ENCODE measurements around the gene RAD23A. TPM values are rescaled to one million over a fixed set of nuclear protein-coding genes. Genes with fewer than 3 reads are reported as not detected.

Gene RAD23A
- total and polyA plus RNA-seq, 9 donors: 61.2 to 94.0 (median 86.7) TPM

DNA sequence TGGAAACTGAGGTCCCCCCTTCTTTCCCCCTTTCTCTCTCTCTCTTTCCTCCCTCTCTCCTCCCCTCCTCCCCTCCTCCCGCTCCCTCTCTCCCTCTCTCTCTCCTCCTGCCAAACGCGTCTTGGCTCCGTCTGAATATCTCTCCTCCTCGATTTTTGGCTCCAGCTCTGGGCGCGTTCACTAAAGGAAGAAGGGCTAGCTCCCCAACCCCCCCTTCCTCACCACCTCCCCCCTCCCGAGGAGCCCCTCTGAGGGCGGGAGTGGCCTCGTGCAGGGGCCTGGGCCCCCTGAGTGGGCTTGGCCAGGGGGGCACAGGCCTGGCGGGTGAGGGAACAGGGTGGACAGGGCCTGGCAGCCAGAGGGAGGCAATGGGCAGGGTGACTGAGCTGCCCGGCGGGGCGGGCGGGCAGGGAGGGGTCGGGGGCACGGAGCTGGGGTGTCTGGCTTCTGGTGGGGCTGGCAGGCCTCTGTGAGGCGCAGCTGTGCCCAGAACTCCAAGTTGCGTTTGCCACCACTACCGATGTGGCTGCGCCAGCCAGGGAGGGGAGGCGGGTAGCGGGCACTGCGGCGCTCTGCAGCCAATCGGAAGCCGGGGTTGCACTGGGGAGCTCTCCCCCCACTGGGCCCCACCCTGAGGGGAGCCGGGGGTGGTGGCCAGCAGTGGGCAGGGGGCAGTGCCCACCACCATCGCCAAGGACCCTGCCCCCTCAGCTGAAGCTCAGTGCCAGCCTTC lies 56.7 kb downstream of the RAD23A start:
- H3K27me3 ChIP-seq: no peaks in the 10 kb centered on the region
- H3K27ac ChIP-seq: peak overlapping the region; percentile 72 to 83
- peaks cover 33% of the 10 kb centered on the region for H3K4me1 ChIP-seq (ENCODE audit: insufficient read depth)
- peak; percentile 86 to 92 (median 89) for DNase-seq
- intact Hi-C loops (cut with DNase I): loop anchor here in 1 of 4 donors (10.0 kb wide), 1 partner anchor 52 kb away; no protein-coding TSS in a partner anchor
- H3K36me3 ChIP-seq: no peaks in the 10 kb centered on the region
- no peaks in the 10 kb centered on the region for H3K9me3 ChIP-seq
- H3K4me3 ChIP-seq: peak overlapping the region; percentile 40
- WGBS, 3 donors: 13 to 28% (median 21%) methylated on average over 23 to 29 of the region's 29 CpGs
- TF ChIP-seq POLR2A (IDR thresholded peaks at IDR 0.05) (no peak), EP300 (IDR thresholded peaks at IDR 0.05) (no peak)
- TF ChIP-seq, protein P1, sequence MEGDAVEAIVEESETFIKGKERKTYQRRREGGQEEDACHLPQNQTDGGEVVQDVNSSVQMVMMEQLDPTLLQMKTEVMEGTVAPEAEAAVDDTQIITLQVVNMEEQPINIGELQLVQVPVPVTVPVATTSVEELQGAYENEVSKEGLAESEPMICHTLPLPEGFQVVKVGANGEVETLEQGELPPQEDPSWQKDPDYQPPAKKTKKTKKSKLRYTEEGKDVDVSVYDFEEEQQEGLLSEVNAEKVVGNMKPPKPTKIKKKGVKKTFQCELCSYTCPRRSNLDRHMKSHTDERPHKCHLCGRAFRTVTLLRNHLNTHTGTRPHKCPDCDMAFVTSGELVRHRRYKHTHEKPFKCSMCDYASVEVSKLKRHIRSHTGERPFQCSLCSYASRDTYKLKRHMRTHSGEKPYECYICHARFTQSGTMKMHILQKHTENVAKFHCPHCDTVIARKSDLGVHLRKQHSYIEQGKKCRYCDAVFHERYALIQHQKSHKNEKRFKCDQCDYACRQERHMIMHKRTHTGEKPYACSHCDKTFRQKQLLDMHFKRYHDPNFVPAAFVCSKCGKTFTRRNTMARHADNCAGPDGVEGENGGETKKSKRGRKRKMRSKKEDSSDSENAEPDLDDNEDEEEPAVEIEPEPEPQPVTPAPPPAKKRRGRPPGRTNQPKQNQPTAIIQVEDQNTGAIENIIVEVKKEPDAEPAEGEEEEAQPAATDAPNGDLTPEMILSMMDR (IDR thresholded peaks at IDR 0.05): no peak

GRCh38 chr19:13003081-13003480 lies 57.4 kb downstream of the RAD23A start:
- DNase-seq: peak in 1 of 5 donors; percentile 39
- WGBS, 3 donors: 51 to 61% (median 53%) methylated on average over 15 of the region's 15 CpGs
- H3K27ac ChIP-seq: peak overlapping the region; percentile 72 to 83
- H3K4me3 ChIP-seq: peak overlapping the region; percentile 40
- TF ChIP-seq, protein P1 (IDR thresholded peaks at IDR 0.05): no peak
- no peak for TF ChIP-seq EP300 (IDR thresholded peaks at IDR 0.05)
- no peak for TF ChIP-seq POLR2A (IDR thresholded peaks at IDR 0.05)
- peaks cover 36% of the 10 kb centered on the region for H3K4me1 ChIP-seq (ENCODE audit: insufficient read depth)
- no peaks in the 10 kb centered on the region for H3K9me3 ChIP-seq
- H3K36me3 ChIP-seq: no peaks in the 10 kb centered on the region
- H3K27me3 ChIP-seq: no peaks in the 10 kb centered on the region
- intact Hi-C loops (cut with DNase I): loop anchor here in 1 of 4 donors (10.0 kb wide), 1 partner anchor 52 kb away; no protein-coding TSS in a partner anchor

Small RNAs within 50 kb of the gene (microRNA-seq; reads per million reads assigned to microRNA genes)
- gene MIR5695 (0 to 0.36 (median 0) reads per million in 3 donors), gene MIR6515 (0 to 0.71 (median 0.63) reads per million in 3 donors)

Small RNAs within 50 kb of the gene (small RNA-seq; reads per million reads assigned to genes)
- gene MIR5695 (not detected), gene MIR6515 (not detected)

Other genes starting within 250 kb of the RAD23A start
- 10 to 100 TPM in 1 of 7 donors, 1 to 10 TPM in 6; 3.5 to 14.8 (median 5.2) TPM for gene FBXW9, start 249.2 kb upstream of the RAD23A start, total RNA-seq
- gene FBXW9, start 249.2 kb upstream of the RAD23A start, polyA plus RNA-seq: 1 to 10 TPM in 1 of 2 donors, under 1 TPM in 1; 0.37 to 6.8 TPM
- 100 to 1,000 TPM in 2 of 7 donors, 10 to 100 TPM in 5; 42.1 to 109 (median 89.9) TPM for gene TNPO2, start 221.9 kb upstream of the RAD23A start, total RNA-seq
- 10 to 100 TPM; 41.5 to 51.6 TPM for gene TNPO2, start 221.9 kb upstream of the RAD23A start, polyA plus RNA-seq
- 100 to 1,000 TPM; 134 to 476 (median 186) TPM for gene TRIR, start 211.2 kb upstream of the RAD23A start, total RNA-seq
- 100 to 1,000 TPM; 243 to 288 TPM for gene TRIR, start 211.2 kb upstream of the RAD23A start, polyA plus RNA-seq
- 10 to 100 TPM; 26.2 to 59.0 (median 47.7) TPM for gene GET3, start 208.4 kb upstream of the RAD23A start, total RNA-seq
- gene GET3, start 208.4 kb upstream of the RAD23A start, polyA plus RNA-seq: 10 to 100 TPM; 42.6 to 68.1 TPM
- not detected for gene BEST2, start 194.1 kb upstream of the RAD23A start, total RNA-seq
- not detected for gene BEST2, start 194.1 kb upstream of the RAD23A start, polyA plus RNA-seq
- gene HOOK2, start 170.3 kb upstream of the RAD23A start, total RNA-seq: 10 to 100 TPM; 24.9 to 52.2 (median 27.9) TPM
- gene HOOK2, start 170.3 kb upstream of the RAD23A start, polyA plus RNA-seq: 10 to 100 TPM; 12.2 to 23.5 TPM
- 1,000 to 10,000 TPM in 2 of 7 donors, 100 to 1,000 TPM in 5; 154 to 3,039 (median 413) TPM for gene JUNB, start 154.4 kb upstream of the RAD23A start, total RNA-seq
- 100 to 1,000 TPM in 1 of 2 donors, 1 to 10 TPM in 1; 6.8 to 570 TPM for gene JUNB, start 154.4 kb upstream of the RAD23A start, polyA plus RNA-seq
- 100 to 1,000 TPM; 191 to 321 (median 263) TPM for gene PRDX2, start 144.1 kb upstream of the RAD23A start, total RNA-seq
- gene PRDX2, start 144.1 kb upstream of the RAD23A start, polyA plus RNA-seq: 100 to 1,000 TPM in 1 of 2 donors, 10 to 100 TPM in 1; 98.3 to 237 TPM
- gene THSD8, start 143.8 kb upstream of the RAD23A start, total RNA-seq: 1 to 10 TPM in 5 of 7 donors, under 1 TPM in 1, not detected in 1; 0.71 to 5.4 (median 2.6) TPM
- gene THSD8, start 143.8 kb upstream of the RAD23A start, polyA plus RNA-seq: 1 to 10 TPM; 1.4 to 7.2 TPM
- gene RNASEH2A, start 139.3 kb upstream of the RAD23A start, total RNA-seq: 10 to 100 TPM in 1 of 7 donors, 1 to 10 TPM in 6; 1.2 to 12.2 (median 7.7) TPM
- gene RNASEH2A, start 139.3 kb upstream of the RAD23A start, polyA plus RNA-seq: 1 to 10 TPM; 1.6 to 8.0 TPM
- gene RTBDN, start 111.3 kb upstream of the RAD23A start, total RNA-seq: not detected
- not detected for gene RTBDN, start 111.3 kb upstream of the RAD23A start, polyA plus RNA-seq
- 1 to 10 TPM in 4 of 7 donors, under 1 TPM in 3; 0.25 to 1.4 (median 1.1) TPM for gene MAST1, start 107.3 kb upstream of the RAD23A start, total RNA-seq
- gene MAST1, start 107.3 kb upstream of the RAD23A start, polyA plus RNA-seq: 1 to 10 TPM in 1 of 2 donors, under 1 TPM in 1; 0.40 to 2.4 TPM
- gene DNASE2, start 64.4 kb upstream of the RAD23A start, total RNA-seq: 10 to 100 TPM; 20.9 to 35.8 (median 26.5) TPM
- 10 to 100 TPM; 43.1 to 54.2 TPM for gene DNASE2, start 64.4 kb upstream of the RAD23A start, polyA plus RNA-seq
- gene KLF1, start 58.7 kb upstream of the RAD23A start, total RNA-seq: under 1 TPM in 1 of 7 donors, not detected in 6; 0.13 TPM
- gene KLF1, start 58.7 kb upstream of the RAD23A start, polyA plus RNA-seq: not detected
- gene GCDH, start 54.7 kb upstream of the RAD23A start, total RNA-seq: 10 to 100 TPM; 17.7 to 36.3 (median 28.4) TPM
- 10 to 100 TPM; 11.9 to 35.3 TPM for gene GCDH, start 54.7 kb upstream of the RAD23A start, polyA plus RNA-seq
- gene SYCE2, start 26.6 kb upstream of the RAD23A start, total RNA-seq: 1 to 10 TPM in 1 of 7 donors, under 1 TPM in 4, not detected in 2; 0.23 to 1.6 (median 0.56) TPM
- under 1 TPM; 0.17 to 0.20 TPM for gene SYCE2, start 26.6 kb upstream of the RAD23A start, polyA plus RNA-seq
- 10 to 100 TPM; 21.9 to 50.2 (median 43.9) TPM for gene FARSA, start 12.2 kb upstream of the RAD23A start, total RNA-seq
- gene FARSA, start 12.2 kb upstream of the RAD23A start, polyA plus RNA-seq: 10 to 100 TPM in 1 of 2 donors, 1 to 10 TPM in 1; 8.0 to 25.1 TPM
- 100 to 1,000 TPM; 211 to 803 (median 450) TPM for gene CALR, start 7.3 kb upstream of the RAD23A start, total RNA-seq
- gene CALR, start 7.3 kb upstream of the RAD23A start, polyA plus RNA-seq: 1,000 to 10,000 TPM in 1 of 2 donors, 100 to 1,000 TPM in 1; 279 to 1,094 TPM
- 10 to 100 TPM; 15.7 to 57.7 (median 19.1) TPM for gene GADD45GIP1, start 11.4 kb downstream of the RAD23A start, total RNA-seq
- 10 to 100 TPM in 1 of 2 donors, 1 to 10 TPM in 1; 1.8 to 25.6 TPM for gene GADD45GIP1, start 11.4 kb downstream of the RAD23A start, polyA plus RNA-seq
- under 1 TPM in 2 of 7 donors, not detected in 5; 0.11 to 0.15 TPM for gene DAND5, start 23.7 kb downstream of the RAD23A start, total RNA-seq
- gene DAND5, start 23.7 kb downstream of the RAD23A start, polyA plus RNA-seq: not detected
- gene NFIX, start 49.6 kb downstream of the RAD23A start, total RNA-seq: 100 to 1,000 TPM in 5 of 7 donors, 10 to 100 TPM in 2; 30.3 to 256 (median 223) TPM
- 10 to 100 TPM; 76.9 to 82.2 TPM for gene NFIX, start 49.6 kb downstream of the RAD23A start, polyA plus RNA-seq
- gene LYL1, start 157.0 kb downstream of the RAD23A start, total RNA-seq: 1 to 10 TPM; 2.9 to 7.4 (median 6.7) TPM
- gene LYL1, start 157.0 kb downstream of the RAD23A start, polyA plus RNA-seq: 1 to 10 TPM in 1 of 2 donors, under 1 TPM in 1; 0.90 to 5.0 TPM
- 10 to 100 TPM; 23.6 to 54.8 (median 38.7) TPM for gene TRMT1, start 170.9 kb downstream of the RAD23A start, total RNA-seq
- gene TRMT1, start 170.9 kb downstream of the RAD23A start, polyA plus RNA-seq: 10 to 100 TPM in 1 of 2 donors, 1 to 10 TPM in 1; 7.6 to 37.2 TPM
- gene NACC1, start 172.4 kb downstream of the RAD23A start, total RNA-seq: 10 to 100 TPM in 6 of 7 donors, 1 to 10 TPM in 1; 5.1 to 31.4 (median 21.8) TPM
- gene NACC1, start 172.4 kb downstream of the RAD23A start, polyA plus RNA-seq: 10 to 100 TPM in 1 of 2 donors, 1 to 10 TPM in 1; 3.2 to 14.8 TPM
- gene STX10, start 204.5 kb downstream of the RAD23A start, total RNA-seq: 10 to 100 TPM; 36.5 to 54.8 (median 43.0) TPM
- 10 to 100 TPM; 15.3 to 57.8 TPM for gene STX10, start 204.5 kb downstream of the RAD23A start, polyA plus RNA-seq
- 100 to 1,000 TPM in 3 of 7 donors, 10 to 100 TPM in 4; 55.3 to 301 (median 82.8) TPM for gene IER2, start 204.5 kb downstream of the RAD23A start, total RNA-seq
- 10 to 100 TPM; 47.4 to 64.4 TPM for gene IER2, start 204.5 kb downstream of the RAD23A start, polyA plus RNA-seq